GM12864 (cell line): ENCODE data around the gene PDZRN3.

Source experiments
- DNase-seq: peaks from one replicate; pipeline ENCODE4 v3.0.0-alpha.2; 2011; ENCODE audit warnings: low read depth
- H3K4me3 ChIP-seq: 2 replicates; pipeline ENCODE4 v1.5.1; 2011; ENCODE audit warnings: mild to moderate bottlenecking, low read depth, low read length, control low read depth
- TF ChIP-seq, protein P1 (sequence below): IDR thresholded peaks from 2 replicates; pipeline ENCODE4 v1.5.1; 2011; ENCODE audit warnings: low read depth, mild to moderate bottlenecking, moderate library complexity, low read length, control low read depth, inconsistent platforms; ENCODE audit errors: missing control alignments

The PDZRN3 gene

GRCh38 chr3:73461547-73461946 lies 163.2 kb downstream of the PDZRN3 start:
- no peak overlapping the region for H3K4me3 ChIP-seq

DNA sequence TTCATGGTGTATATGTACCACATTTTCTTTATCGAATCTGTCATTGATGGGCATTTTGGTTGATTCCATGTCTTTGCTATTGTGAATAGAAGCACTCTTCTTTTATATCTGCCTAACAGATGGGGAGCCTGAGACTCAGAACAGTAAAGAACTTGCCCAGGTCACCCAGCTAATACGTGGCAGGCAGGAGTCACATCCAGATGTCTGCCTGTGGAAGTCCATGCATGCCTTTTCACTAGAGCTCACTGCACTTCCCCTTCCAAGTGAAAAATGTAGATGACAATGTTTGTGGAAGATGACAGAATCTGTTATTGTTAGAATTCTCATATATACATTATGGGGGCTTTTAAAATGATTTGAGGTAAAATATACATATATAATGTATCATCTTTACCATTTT lies 165.0 kb downstream of the PDZRN3 start:
- no peak for DNase-seq
- TF ChIP-seq, protein P1, sequence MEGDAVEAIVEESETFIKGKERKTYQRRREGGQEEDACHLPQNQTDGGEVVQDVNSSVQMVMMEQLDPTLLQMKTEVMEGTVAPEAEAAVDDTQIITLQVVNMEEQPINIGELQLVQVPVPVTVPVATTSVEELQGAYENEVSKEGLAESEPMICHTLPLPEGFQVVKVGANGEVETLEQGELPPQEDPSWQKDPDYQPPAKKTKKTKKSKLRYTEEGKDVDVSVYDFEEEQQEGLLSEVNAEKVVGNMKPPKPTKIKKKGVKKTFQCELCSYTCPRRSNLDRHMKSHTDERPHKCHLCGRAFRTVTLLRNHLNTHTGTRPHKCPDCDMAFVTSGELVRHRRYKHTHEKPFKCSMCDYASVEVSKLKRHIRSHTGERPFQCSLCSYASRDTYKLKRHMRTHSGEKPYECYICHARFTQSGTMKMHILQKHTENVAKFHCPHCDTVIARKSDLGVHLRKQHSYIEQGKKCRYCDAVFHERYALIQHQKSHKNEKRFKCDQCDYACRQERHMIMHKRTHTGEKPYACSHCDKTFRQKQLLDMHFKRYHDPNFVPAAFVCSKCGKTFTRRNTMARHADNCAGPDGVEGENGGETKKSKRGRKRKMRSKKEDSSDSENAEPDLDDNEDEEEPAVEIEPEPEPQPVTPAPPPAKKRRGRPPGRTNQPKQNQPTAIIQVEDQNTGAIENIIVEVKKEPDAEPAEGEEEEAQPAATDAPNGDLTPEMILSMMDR = no peak

More at GRCh38 chr3:73461547-73461946, 163.2 kb downstream of the PDZRN3 start:
- TF ChIP-seq, protein P1 = no peak
- no peak for DNase-seq

DNA sequence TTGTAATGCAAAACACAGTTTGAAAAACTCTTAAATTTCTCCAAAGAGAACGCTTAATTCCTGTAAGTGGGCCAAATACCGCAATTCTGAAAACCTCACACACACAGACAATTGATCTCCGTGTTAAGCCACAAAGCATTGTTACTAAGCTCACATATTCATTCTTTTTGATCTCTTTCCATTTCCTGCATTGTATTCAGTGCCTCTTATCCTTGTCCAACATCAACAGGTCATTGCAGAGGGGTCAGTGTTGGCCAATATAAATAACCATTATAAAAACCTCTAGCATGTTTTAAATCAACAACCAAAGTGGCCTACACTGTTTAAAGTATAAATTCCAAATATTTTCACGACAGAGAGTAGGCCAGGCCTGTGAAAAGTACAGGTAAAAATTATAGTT lies 171.1 kb downstream of the PDZRN3 start:
- DNase-seq = no peak
- no peak overlapping the region for H3K4me3 ChIP-seq
- TF ChIP-seq, protein P1 = no peak

More for the DNA sequence above, 165.0 kb downstream of the PDZRN3 start:
- H3K4me3 ChIP-seq = no peak overlapping the region

- no peak for DNase-seq
- TF ChIP-seq, protein P1 = no peak
- H3K4me3 ChIP-seq = no peak overlapping the region
Measured at GRCh38 chr3:73452729-73453128, 172.0 kb downstream of the PDZRN3 start.

DNA sequence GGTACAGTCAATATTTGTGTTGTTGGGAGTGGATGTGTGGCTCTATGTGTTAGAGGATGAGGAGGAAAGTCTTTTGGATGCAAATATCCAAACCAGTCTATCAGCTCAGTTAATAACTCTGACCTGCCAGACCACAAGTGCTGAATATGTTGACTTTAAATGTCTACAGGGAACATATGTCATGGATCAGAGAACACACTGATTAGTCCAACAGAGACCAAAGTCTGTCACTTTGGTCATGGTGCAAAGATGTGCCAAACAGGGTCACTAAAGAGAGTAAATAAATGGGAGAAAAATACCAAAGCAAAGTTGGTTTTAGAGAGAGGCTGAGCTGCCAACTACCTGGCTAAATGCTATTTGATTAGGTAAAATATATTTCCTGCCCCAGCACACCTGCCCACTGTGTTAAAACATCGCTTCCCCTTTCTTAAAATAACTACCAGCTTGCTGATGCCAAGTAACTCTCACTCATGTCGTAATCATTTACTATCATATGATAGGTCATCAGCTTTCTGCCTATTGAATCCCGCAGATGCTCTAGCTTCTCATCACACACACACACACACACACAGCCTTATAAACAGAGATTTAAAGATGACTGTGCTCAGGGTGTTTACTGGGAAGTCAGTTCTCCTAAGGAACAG lies 173.3 kb downstream of the PDZRN3 start:
- TF ChIP-seq, protein P1 = no peak
- no peak overlapping the region for H3K4me3 ChIP-seq
- peak; percentile 30 for DNase-seq

- DNase-seq = peak; percentile 34
- H3K4me3 ChIP-seq = no peak overlapping the region
- TF ChIP-seq, protein P1 = no peak
Measured at GRCh38 chr3:73449774-73450173, 175.0 kb downstream of the PDZRN3 start.

DNA sequence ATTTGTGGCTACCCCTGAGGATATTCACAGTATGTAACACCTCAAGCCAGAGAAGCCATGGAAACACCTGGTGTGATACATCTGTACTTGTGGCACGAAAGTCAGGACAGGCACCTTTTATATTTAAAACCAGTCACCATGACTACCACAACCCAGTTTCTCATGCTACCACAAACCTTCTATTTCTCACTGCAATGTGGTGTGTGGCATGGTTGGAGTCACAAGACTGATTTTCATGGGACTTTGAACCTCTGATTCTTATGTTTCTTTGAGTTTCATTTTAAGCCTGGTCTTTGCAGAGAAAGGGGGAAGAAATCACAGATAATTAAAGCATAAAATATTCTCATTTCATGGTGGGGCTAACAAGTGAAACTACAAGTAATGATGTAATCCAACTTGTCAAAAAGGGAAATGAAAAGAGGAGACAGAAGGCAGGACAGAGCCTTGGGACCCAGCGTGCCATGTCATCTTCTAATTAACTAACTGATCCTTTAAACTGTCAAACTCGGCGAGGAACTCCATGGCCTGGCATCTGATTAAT lies 175.9 kb downstream of the PDZRN3 start:
- H3K4me3 ChIP-seq = no peak overlapping the region; the same call in 1 of the 2 replicates
- TF ChIP-seq, protein P1 = no peak
- DNase-seq = peak; percentile 87
